Astrocyte (in vitro differentiated cells and primary cell): ENCODE results near the gene CFAP74. TPM values are rescaled to one million over a fixed set of nuclear protein-coding genes. Genes with fewer than 3 reads are reported as not detected.
A peak's percentile ranks its signal among the peaks of the same experiment; 100 is the strongest.

Experiments
- DNase-seq: peaks from one replicate; pipeline ENCODE4 v3.0.0-alpha.2; 2010; ENCODE audit warnings: low read depth
- FAIRE-seq: peaks from 2 replicates; lab custom pipeline; 2011; peaks lifted over from hg19 to GRCh38; lab: Jason Lieb, UNC
- H2AFZ ChIP-seq: 2 replicates; pipeline ENCODE4 v1.6.0; 2012; ENCODE audit warnings: low read depth, low read length, inconsistent platforms
- H3K27ac ChIP-seq: 2 replicates; pipeline ENCODE4 v1.5.1; 2011; ENCODE audit warnings: low read depth, low read length, inconsistent platforms
- H3K27me3 ChIP-seq: 2 replicates; pipeline ENCODE4 v1.6.0; 2011; ENCODE audit warnings: low read length, inconsistent platforms; ENCODE audit not compliant: insufficient read depth
- H3K36me3 ChIP-seq: 2 replicates; pipeline ENCODE4 v1.5.1; 2011; ENCODE audit warnings: low read length, inconsistent platforms; ENCODE audit not compliant: insufficient read depth
- H3K4me1 ChIP-seq: 2 replicates; pipeline ENCODE4 v1.5.1; 2011; ENCODE audit warnings: low read length, inconsistent platforms; ENCODE audit not compliant: insufficient read depth
- H3K4me2 ChIP-seq: 2 replicates; pipeline ENCODE4 v1.6.0; 2012; ENCODE audit warnings: low read length, inconsistent platforms
- H3K4me3 ChIP-seq: 2 replicates; pipeline ENCODE4 v1.5.1; 2011; ENCODE audit warnings: low read depth, mild to moderate bottlenecking, low read length, inconsistent platforms; ENCODE audit not compliant: insufficient read depth
- H3K79me2 ChIP-seq: 2 replicates; pipeline ENCODE4 v1.6.0; 2012; ENCODE audit warnings: mild to moderate bottlenecking, low read length, inconsistent platforms; ENCODE audit not compliant: insufficient read depth
- H3K9ac ChIP-seq: 2 replicates; pipeline ENCODE4 v1.6.0; 2012; ENCODE audit warnings: mild to moderate bottlenecking, low read length, inconsistent platforms
- H3K9me3 ChIP-seq: 2 replicates; pipeline ENCODE4 v1.5.1; 2012; ENCODE audit warnings: low read depth, mild to moderate bottlenecking, low read length, inconsistent platforms; ENCODE audit not compliant: insufficient read depth
- H4K20me1 ChIP-seq: 2 replicates; pipeline ENCODE4 v1.6.0; 2012; ENCODE audit warnings: low read length, inconsistent platforms; ENCODE audit not compliant: insufficient read depth
- H3K27ac Mint-ChIP-seq: one replicate; pipeline ENCODE4 v1.8.0; 2021; ENCODE audit warnings: mild to moderate bottlenecking, mixed read lengths; ENCODE audit not compliant: unreplicated experiment
- H3K27me3 Mint-ChIP-seq: one replicate; pipeline ENCODE4 v1.8.0; 2021; ENCODE audit warnings: low read depth, mixed read lengths; ENCODE audit not compliant: unreplicated experiment
- H3K36me3 Mint-ChIP-seq: one replicate; pipeline ENCODE4 v1.8.0; 2021; ENCODE audit warnings: low read depth, mixed read lengths; ENCODE audit not compliant: unreplicated experiment
- H3K4me1 Mint-ChIP-seq: one replicate; pipeline ENCODE4 v1.8.0; 2021; ENCODE audit warnings: low read depth, mixed read lengths; ENCODE audit not compliant: unreplicated experiment
- H3K4me3 Mint-ChIP-seq: one replicate; pipeline ENCODE4 v1.8.0; 2021; ENCODE audit warnings: mild to moderate bottlenecking, moderate library complexity, mixed read lengths; ENCODE audit not compliant: unreplicated experiment
- H3K9me3 Mint-ChIP-seq: one replicate; pipeline ENCODE4 v1.8.0; 2021; ENCODE audit warnings: mild to moderate bottlenecking, mixed read lengths; ENCODE audit not compliant: unreplicated experiment
- EZH2 ChIP-seq: IDR thresholded peaks from 2 replicates; pipeline ENCODE4 v1.6.1; 2012; ENCODE audit warnings: mild to moderate bottlenecking, low read length, inconsistent platforms; ENCODE audit not compliant: insufficient read depth
- total RNA-seq: library from RNA; stranded (reverse); gene quantifications from 2 replicates; pipeline ENCODE4 v1.2.1, GENCODE V29; 2021
- TF ChIP-seq, protein P1 (sequence below): IDR thresholded peaks from 2 replicates; pipeline ENCODE4 v1.5.1; 2011; ENCODE audit warnings: low read depth, mild to moderate bottlenecking, inconsistent platforms, low read length, moderate library complexity; ENCODE audit not compliant: insufficient read depth

The CFAP74 gene
- total RNA-seq, 1 donor from 2014 or later: not detected

DNA sequence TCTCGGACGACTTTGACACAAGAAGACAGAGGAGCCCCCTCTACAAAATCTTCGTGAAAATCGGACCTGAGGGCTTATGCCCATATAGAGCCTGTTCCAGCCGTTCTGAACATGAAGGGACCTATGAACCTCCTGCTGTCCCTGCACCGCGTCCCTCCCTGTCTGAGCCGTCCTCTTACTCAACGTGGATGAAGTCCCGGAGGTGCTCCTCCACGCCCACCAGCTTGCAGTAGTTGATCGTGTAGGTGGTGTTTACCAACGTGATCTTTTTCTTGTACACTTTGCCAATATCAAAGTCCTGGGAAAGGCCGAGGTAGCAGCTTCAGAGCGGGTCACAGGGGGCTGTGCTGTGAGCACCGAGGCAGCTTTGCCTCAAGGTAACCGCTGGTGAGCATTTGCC lies 40.0 kb downstream of the CFAP74 start:
- no peaks in the 10 kb centered on the region for H4K20me1 ChIP-seq
- no peaks in the 10 kb centered on the region for H3K9me3 ChIP-seq
- H3K4me1 ChIP-seq: peaks cover 3% of the 10 kb centered on the region
- H3K9ac ChIP-seq: no peak overlapping the region
- Mint-ChIP-seq H3K36me3 (no peaks in the 10 kb centered on the region), H3K9me3 (no peaks in the 10 kb centered on the region), H3K4me1 (peaks cover 12% of the 10 kb centered on the region), H3K27me3 (peaks cover 14% of the 10 kb centered on the region), H3K27ac (no peak overlapping the region), H3K4me3 (no peak overlapping the region)
- TF ChIP-seq, protein P1, sequence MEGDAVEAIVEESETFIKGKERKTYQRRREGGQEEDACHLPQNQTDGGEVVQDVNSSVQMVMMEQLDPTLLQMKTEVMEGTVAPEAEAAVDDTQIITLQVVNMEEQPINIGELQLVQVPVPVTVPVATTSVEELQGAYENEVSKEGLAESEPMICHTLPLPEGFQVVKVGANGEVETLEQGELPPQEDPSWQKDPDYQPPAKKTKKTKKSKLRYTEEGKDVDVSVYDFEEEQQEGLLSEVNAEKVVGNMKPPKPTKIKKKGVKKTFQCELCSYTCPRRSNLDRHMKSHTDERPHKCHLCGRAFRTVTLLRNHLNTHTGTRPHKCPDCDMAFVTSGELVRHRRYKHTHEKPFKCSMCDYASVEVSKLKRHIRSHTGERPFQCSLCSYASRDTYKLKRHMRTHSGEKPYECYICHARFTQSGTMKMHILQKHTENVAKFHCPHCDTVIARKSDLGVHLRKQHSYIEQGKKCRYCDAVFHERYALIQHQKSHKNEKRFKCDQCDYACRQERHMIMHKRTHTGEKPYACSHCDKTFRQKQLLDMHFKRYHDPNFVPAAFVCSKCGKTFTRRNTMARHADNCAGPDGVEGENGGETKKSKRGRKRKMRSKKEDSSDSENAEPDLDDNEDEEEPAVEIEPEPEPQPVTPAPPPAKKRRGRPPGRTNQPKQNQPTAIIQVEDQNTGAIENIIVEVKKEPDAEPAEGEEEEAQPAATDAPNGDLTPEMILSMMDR: no peak
- no peak for TF ChIP-seq EZH2
- H2AFZ ChIP-seq: no peak overlapping the region
- H3K36me3 ChIP-seq: no peaks in the 10 kb centered on the region
- no peak overlapping the region for H3K27ac ChIP-seq
- H3K79me2 ChIP-seq: no peaks in the 10 kb centered on the region
- DNase-seq: no peak
- no peak overlapping the region for H3K4me3 ChIP-seq
- no peak for FAIRE-seq
- H3K4me2 ChIP-seq: no peak overlapping the region
- peaks cover 10% of the 10 kb centered on the region for H3K27me3 ChIP-seq

DNA sequence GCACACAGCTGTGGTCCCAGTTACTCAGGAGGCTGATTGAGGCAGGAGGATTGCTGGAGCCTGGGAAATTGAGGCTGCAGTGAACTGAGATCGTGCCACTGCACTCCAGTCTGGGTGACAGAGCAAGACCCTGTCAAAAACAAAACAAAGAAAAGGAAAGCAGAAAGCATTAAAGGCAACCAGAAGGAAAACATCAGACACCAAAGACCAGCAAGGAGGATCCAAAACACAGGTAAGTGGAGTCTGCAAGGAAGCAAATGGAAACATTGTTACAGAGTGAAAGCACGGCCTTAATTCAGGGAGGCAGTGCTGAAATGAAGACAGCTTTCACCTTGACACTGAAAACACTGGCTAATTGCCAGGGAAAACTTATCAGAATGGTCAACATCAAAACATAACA lies 40.8 kb downstream of the CFAP74 start:
- peaks cover 3% of the 10 kb centered on the region for H3K4me1 ChIP-seq
- Mint-ChIP-seq H3K4me1 (peaks cover 12% of the 10 kb centered on the region), H3K9me3 (peaks cover 2% of the 10 kb centered on the region), H3K4me3 (no peak overlapping the region), H3K36me3 (no peaks in the 10 kb centered on the region), H3K27ac (no peak overlapping the region), H3K27me3 (peaks cover 17% of the 10 kb centered on the region)
- H3K27me3 ChIP-seq: peaks cover 10% of the 10 kb centered on the region
- FAIRE-seq (no peak), DNase-seq (no peak)
- H3K4me3 ChIP-seq: no peak overlapping the region
- H3K27ac ChIP-seq: no peak overlapping the region
- H2AFZ ChIP-seq: no peak overlapping the region
- TF ChIP-seq, protein P1: no peak
- TF ChIP-seq EZH2: no peak
- H3K79me2 ChIP-seq: no peaks in the 10 kb centered on the region
- H3K9ac ChIP-seq: no peak overlapping the region
- H4K20me1 ChIP-seq: no peaks in the 10 kb centered on the region
- no peaks in the 10 kb centered on the region for H3K9me3 ChIP-seq
- H3K4me2 ChIP-seq: no peak overlapping the region
- H3K36me3 ChIP-seq: no peaks in the 10 kb centered on the region

DNA sequence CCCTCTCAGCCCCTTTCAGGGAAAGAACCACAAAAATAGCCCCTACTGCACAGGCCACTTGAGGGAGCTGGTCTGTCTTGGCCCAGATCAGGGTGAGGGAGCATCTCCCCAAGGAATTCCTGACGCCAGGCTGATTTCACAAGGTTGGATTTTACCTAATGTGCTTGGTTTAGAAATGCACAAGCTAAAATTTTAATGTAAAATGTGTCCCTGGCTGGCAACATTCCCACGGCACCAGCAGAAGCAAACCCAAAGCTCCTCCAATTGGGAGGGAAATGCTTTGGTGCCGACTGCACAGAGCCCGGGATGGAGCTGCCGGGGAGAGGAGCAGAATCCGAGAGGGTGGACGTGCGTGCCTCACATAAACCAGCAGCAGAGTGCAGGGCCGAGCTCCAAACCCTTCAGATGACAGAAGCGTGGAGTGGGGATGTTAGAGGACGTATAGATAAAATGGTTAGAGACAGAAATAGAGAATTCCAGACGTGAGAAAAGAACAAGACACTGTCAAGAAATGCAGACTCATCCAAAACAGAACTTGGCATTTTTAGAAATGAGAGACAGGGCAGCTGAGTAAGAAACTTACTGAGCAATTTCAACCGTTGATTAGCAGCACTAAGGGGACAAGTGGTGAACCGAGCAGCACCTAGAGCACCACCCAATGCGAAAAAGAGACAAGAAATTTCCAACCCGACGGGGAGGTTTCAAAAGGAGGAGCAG lies 42.9 kb downstream of the CFAP74 start:
- no peak overlapping the region for H2AFZ ChIP-seq
- no peaks in the 10 kb centered on the region for H3K36me3 ChIP-seq
- H3K4me3 ChIP-seq: no peak overlapping the region
- FAIRE-seq: no peak
- no peak overlapping the region for H3K27ac ChIP-seq
- no peaks in the 10 kb centered on the region for H3K9me3 ChIP-seq
- peaks cover 3% of the 10 kb centered on the region for H3K4me1 ChIP-seq
- Mint-ChIP-seq H3K36me3 (no peaks in the 10 kb centered on the region), H3K27ac (peak overlapping the region; percentile 60), H3K27me3 (peaks cover 13% of the 10 kb centered on the region), H3K9me3 (peaks cover 2% of the 10 kb centered on the region), H3K4me3 (no peak overlapping the region), H3K4me1 (peaks cover 12% of the 10 kb centered on the region)
- H3K79me2 ChIP-seq: no peaks in the 10 kb centered on the region
- peaks cover 9% of the 10 kb centered on the region for H3K27me3 ChIP-seq
- H3K9ac ChIP-seq: no peak overlapping the region
- H3K4me2 ChIP-seq: no peak overlapping the region
- no peaks in the 10 kb centered on the region for H4K20me1 ChIP-seq
- TF ChIP-seq EZH2: no peak
- TF ChIP-seq, protein P1: no peak
- no peak for DNase-seq
